Neural cell (in vitro differentiated cells): Measurements from ENCODE around the gene IFT22.

Source experiments
- EZH2 ChIP-seq: fragments of 200-600, 300-800 bp; shearing (Covaris generic), sonication (generic); IDR thresholded peaks from 2 replicates; pipeline ENCODE4 v1.6.1; 2014; ENCODE audit warnings: antibody characterized with exemption, low read length, borderline replicate concordance, mild to moderate bottlenecking; ENCODE audit not compliant: insufficient read depth, poor library complexity, severe bottlenecking
- TF ChIP-seq, protein P1 (sequence below): fragments of 450-650 bp; IDR thresholded peaks from 2 replicates; pipeline ENCODE4 v1.5.1; 2014; ENCODE audit warnings: antibody characterized with exemption, mild to moderate bottlenecking, moderate library complexity; ENCODE audit not compliant: poor library complexity, severe bottlenecking

DNA sequence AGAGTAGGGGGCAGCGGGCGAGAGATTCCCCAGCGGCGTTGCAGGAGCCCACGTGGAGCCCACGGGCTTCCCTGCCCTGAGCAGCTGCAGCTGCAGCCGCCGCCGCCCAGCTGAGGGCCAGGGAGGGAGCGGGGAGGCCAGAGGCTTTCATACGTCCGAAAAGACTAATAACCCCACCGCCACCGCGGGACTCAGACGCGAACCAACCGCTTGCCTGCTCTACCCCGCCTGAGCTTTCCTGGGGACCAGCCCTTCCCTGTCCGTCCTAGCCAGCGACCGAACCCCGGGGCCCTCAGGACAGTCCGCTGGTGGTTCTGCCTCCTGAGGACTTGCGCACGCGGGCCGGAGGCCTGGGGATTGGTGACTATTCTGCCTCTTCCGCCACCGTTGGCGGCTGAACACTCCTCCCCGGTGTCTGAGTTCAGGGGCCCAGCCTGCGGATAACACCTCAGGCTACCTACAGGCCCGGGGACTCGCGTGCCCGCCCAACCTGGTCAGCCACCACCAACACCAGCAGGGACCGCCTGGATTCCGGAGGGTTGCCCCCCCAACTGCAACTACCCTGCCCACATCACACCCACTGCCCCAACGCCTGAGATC lies 18.4 kb downstream of the IFT22 start:
- TF ChIP-seq, protein P1, sequence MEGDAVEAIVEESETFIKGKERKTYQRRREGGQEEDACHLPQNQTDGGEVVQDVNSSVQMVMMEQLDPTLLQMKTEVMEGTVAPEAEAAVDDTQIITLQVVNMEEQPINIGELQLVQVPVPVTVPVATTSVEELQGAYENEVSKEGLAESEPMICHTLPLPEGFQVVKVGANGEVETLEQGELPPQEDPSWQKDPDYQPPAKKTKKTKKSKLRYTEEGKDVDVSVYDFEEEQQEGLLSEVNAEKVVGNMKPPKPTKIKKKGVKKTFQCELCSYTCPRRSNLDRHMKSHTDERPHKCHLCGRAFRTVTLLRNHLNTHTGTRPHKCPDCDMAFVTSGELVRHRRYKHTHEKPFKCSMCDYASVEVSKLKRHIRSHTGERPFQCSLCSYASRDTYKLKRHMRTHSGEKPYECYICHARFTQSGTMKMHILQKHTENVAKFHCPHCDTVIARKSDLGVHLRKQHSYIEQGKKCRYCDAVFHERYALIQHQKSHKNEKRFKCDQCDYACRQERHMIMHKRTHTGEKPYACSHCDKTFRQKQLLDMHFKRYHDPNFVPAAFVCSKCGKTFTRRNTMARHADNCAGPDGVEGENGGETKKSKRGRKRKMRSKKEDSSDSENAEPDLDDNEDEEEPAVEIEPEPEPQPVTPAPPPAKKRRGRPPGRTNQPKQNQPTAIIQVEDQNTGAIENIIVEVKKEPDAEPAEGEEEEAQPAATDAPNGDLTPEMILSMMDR: no peak
- TF ChIP-seq EZH2: no peak
